Measurements from ENCODE around the gene FRMD1.

The FRMD1 gene

GRCh38 chr6:168078943-168079405, at the start of gene FRMD1:
FRMD1 (minus strand) TSS chr6:168079212; CDS start chr6:168079094, 118 bp downstream.
- DNase-seq = no peak

- DNase-seq = no peak
These were observed 49.1 kb upstream of the FRMD1 start for GRCh38 chr6:168128006-168128630.

- DNase-seq = no peak
These were observed 48.4 kb upstream of the FRMD1 start for GRCh38 chr6:168127384-168127868.

- DNase-seq = no peak
These were observed 47.8 kb upstream of the FRMD1 start for GRCh38 chr6:168126566-168127383.

- no peak for DNase-seq
These were observed 46.5 kb upstream of the FRMD1 start for GRCh38 chr6:168125429-168126001.

- DNase-seq = no peak
These were observed 45.9 kb upstream of the FRMD1 start for GRCh38 chr6:168124921-168125320.

- DNase-seq = no peak
These were observed 45.1 kb upstream of the FRMD1 start for GRCh38 chr6:168124158-168124557.

- no peak for DNase-seq
These were observed 44.3 kb upstream of the FRMD1 start for GRCh38 chr6:168123165-168123911.

GRCh38 chr6:168122521-168122920, 43.5 kb upstream of the FRMD1 start:
- no peak for DNase-seq

- DNase-seq = no peak
These were observed 43.0 kb upstream of the FRMD1 start for GRCh38 chr6:168122011-168122410.

GRCh38 chr6:168121303-168121665, 42.3 kb upstream of the FRMD1 start:
- no peak for DNase-seq

GRCh38 chr6:168120390-168121302, 41.6 kb upstream of the FRMD1 start:
- DNase-seq = no peak

GRCh38 chr6:168119539-168119938, 40.5 kb upstream of the FRMD1 start:
- no peak for DNase-seq

GRCh38 chr6:168118935-168119334, 39.9 kb upstream of the FRMD1 start:
- DNase-seq = no peak

GRCh38 chr6:168117942-168118341, 38.9 kb upstream of the FRMD1 start:
- no peak for DNase-seq

GRCh38 chr6:168116975-168117899, 38.2 kb upstream of the FRMD1 start:
- no peak for DNase-seq

GRCh38 chr6:168116438-168116974, 37.5 kb upstream of the FRMD1 start:
- no peak for DNase-seq

GRCh38 chr6:168115748-168116437, 36.9 kb upstream of the FRMD1 start:
- no peak for DNase-seq

- DNase-seq = no peak
These were observed 34.2 kb upstream of the FRMD1 start for GRCh38 chr6:168113226-168113625.

GRCh38 chr6:168111911-168112310, 32.9 kb upstream of the FRMD1 start:
- DNase-seq = no peak

Data from bone marrow (tissue), 2 donors.